ENCODE measurements around the gene EIF3B.
"Not testable (repeated sequence)": the region's sequence is repeated elsewhere in the genome, so short reads cannot be mapped to it uniquely, and the experiment has no call there.

The EIF3B gene

DNA sequence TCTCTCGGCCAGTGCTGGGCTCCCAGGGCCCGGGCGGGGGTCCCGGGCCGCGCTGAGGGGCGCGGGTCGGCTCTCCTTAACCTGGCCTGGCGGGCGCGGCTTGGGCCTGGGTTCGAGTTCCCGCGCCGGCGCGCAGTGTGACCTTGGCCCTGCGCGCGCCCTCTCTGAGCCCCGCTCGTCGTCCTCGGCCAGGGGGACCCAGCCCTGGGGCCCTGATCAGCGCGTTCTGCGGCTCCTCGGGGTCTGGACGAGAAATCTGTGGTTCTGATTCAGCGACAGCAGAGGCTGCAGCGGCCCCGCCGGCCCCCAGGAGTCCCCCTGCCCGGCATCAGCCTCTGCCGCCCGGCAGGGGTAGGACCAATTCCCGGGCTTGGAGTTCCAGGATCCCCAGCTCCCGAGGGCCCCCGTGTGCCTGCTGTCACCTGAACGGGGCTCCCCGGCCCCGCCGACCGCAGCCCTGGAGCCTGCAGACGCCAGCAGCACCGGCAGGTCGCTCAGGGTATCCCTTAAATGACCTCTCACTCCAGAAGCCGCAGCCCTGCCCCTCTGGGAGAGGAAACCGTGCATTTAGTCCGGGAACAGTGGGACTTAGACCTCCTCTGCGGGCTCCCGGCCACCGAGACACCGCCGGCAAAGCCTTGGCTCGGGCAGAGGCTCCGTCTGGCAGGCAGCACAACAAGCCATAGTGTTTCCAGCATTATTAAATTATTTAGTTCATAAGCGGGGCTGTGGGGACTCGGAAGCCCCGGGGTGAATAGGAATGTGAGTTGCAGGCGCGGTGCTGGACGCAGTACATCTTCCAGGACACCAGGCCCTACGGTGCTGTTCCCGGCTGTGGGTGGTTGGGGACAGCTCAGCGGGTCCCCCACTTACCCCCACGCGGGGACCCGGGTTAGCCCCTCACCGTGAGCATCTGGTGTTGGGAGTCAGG lies 49.4 kb downstream of the EIF3B start:
- DNase-seq: peak in 1 of 2 donors; percentile 26

DNA sequence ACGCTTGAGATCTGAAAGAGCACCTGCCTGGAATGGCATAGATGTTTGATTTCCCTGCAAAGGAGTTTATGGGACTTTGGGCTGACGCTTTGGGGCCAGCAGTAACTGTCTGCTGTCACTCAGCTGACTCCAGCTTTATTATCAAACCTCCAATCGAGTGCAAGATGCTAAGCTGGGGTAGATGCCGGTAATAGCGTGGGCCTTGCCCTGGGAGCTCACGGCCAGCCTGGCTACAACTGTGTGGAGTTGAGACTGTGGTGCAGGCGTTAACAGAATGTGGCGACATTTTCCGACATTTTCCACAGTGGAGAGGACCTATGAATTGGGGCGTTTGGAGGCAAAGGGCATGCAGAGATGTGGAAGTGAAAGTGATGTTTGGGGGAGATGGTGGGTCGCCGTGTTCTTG lies 50.1 kb downstream of the EIF3B start:
- DNase-seq: no peak

GRCh38 chr7:2405201-2405600 lies 50.6 kb downstream of the EIF3B start:
- no peak for DNase-seq

DNA sequence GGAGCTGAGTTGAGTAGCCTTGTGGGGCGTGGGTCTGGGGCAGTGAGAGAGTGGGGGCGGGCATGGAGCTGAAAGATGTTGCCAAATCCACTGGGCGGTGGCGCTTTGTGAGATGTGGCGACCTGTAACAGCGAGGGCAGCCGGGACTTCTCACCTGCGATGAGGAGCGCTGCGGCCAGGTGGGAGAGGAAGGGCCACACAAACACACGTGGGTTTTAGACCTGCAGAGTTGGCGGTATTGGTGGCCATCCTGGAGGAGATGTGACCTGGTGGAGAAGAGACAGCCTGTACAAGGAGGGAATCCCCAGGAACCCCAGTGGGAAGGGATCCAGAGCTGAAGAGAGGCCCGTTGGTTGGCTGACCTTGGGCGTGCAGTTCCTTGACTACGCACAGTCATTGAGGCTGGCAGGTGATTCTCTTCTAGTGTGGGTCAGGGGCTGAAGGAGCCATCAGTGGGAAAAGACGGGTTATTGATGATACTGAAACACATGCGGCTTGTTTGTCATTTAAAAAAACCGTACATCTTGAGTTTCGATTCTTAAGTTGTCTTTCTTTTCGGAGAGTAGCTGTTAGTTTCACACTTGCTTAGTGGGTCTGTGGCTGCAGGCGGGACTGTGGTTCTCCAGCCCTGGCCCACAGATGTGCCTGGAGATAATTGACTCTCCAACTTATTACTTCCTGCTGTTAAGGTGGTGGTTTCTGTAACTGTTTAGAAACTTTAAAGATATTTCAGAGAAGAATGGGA lies 51.1 kb downstream of the EIF3B start:
- DNase-seq: peak in 1 of 2 donors; percentile 81

- peak in 1 of 2 donors; percentile 24 for DNase-seq
These were observed 55.3 kb downstream of the EIF3B start for GRCh38 chr7:2409745-2410414.

GRCh38 chr7:2411049-2411448 lies 56.4 kb downstream of the EIF3B start:
- no peak for DNase-seq

- DNase-seq: no peak
These were observed 57.4 kb downstream of the EIF3B start for GRCh38 chr7:2411815-2412586.

DNA sequence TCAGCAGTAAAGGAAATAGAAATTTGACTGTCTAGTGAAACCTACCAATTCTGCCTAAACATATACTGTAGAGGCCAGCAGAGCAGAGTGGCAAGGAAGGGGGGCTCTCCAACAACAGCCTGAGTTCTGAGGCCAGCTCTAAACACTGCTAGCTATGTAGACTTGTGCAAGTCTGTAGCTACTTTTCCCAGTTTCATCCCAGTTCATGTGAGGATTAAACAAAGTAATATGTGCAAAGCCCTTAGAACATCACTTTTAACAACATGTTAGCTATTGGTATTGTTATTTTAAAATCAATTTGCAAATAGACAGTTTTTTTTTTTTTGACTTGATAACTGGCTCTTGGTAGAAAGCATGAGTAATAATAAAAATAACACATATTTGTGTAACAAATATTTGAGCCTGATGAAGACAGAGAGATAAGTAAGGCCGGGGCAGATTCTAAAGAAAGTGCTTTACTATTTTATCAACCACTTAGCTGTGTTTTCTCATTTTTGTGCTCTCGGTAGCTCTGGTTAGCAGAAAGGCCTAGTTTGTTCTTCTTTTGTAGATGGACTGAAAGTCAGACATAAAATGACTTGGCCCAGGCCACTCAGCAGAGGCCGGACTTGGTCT lies 58.1 kb downstream of the EIF3B start:
- no peak for DNase-seq

GRCh38 chr7:2416063-2416462 lies 61.4 kb downstream of the EIF3B start:
- DNase-seq: peak in 1 of 2 donors; percentile 65

- no peak for DNase-seq
These were observed 62.0 kb downstream of the EIF3B start for GRCh38 chr7:2416650-2417049.

- DNase-seq: not testable (repeated sequence)
These were observed 62.6 kb downstream of the EIF3B start for GRCh38 chr7:2417178-2417577.

GRCh38 chr7:2417981-2418481 lies 63.4 kb downstream of the EIF3B start:
- DNase-seq: no peak

- no peak for DNase-seq
These were observed 65.7 kb downstream of the EIF3B start for GRCh38 chr7:2420216-2420933.

DNA sequence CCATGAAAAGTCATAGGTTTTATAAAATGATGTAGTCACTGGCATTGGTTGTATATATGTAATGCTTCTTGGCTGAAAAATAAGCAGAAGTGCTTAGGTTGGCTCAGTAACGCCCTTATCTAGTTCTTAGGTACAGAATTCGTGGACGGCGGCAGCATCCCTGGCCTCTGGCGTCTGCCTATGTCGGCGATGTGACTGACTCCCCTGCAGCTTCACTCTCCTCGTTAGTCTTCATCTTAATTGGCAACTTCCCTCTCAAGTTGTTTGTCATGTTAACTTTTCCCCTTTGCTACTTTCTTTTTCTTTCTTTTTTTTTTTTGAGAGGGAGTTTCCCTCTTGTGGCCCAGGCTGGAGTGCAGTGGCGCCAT lies 67.3 kb downstream of the EIF3B start:
- DNase-seq: peak in 1 of 2 donors; percentile 4

DNA sequence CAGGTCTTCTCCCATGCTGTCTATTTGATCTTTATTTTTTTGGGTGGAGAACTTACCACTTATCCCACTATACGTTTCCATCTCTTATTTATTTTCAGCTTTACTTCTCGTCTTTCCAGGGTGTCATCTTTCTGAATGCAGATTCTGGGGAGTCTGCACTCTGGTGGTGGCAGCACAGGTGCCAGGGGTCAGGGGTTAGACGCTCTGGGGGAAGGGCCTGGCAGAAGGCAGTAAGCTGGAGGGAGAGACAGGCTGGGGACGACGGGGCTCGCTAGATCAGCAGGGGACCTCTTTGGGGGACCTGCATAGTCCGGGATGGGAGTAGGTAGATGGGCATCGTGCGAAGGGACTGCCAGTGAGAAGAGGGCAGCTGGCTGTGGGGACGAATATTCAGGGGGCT lies 71.1 kb downstream of the EIF3B start:
- no peak for DNase-seq

Data from bone marrow (tissue), 2 donors.